ENCODE results near the gene DPEP2NB. TPM values are rescaled to one million over a fixed set of nuclear protein-coding genes. Genes with fewer than 3 reads are reported as not detected.
A peak's percentile ranks its signal among the peaks of the same experiment; 100 is the strongest.
"Not testable (repeated sequence)": the region's sequence is repeated elsewhere in the genome, so short reads cannot be mapped to it uniquely, and the experiment has no call there.

DPEP2NB gene
- total RNA-seq, 1 donor from 2014 or later: not detected

DNA sequence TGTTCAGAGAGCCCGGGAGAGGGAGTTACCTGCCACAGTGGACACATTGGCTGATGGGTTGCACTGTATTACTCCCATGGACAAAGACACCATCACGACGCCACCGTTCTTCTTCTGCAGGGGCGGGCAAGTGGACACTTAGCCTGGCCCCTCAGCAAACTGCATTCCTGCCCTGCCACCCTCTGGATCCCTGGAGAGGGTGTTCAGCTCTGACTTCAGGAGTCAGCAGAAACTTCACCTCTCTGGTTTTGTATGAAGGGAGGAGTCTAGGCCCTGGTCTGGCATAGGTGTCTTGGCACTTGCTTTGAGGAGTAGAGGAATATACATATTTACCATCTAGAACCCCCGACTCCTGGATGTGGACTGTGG is 25.7 kb downstream of the DPEP2NB start:
- no peak for ATAC-seq
- no peak for DNase-seq (ENCODE audit: low spot score)
- intact Hi-C loops (cut with DNase I): no loop called here

- DNase-seq (ENCODE audit: low spot score): no peak
- ATAC-seq: no peak
- intact Hi-C loops (cut with DNase I): no loop called here
Measured at GRCh38 chr16:67989322-67990017, 26.2 kb downstream of the DPEP2NB start.

DNA sequence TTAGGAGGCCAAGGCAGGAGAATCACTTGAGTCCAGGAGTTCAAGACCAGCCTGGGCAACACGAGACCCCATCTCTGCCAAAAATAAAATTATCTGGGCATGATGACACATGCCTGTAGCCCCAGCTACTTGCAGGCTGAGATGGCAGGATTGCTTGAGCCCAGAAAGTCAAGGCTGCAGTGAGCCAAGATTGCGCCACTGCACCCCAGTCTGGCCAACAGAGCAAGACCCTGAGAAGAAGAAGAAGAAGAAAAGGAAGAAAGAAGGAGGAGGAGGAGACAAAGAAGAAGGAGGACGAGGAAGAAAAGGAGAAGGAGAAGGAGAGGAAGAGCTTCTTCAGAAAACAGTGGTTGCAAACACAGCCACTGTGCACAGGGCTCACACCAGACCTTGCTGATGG is 27.0 kb downstream of the DPEP2NB start:
- intact Hi-C loops (cut with DNase I): no loop called here
- no peak for ATAC-seq
- no peak for DNase-seq (ENCODE audit: low spot score)

GRCh38 chr16:67987460-67988160 is 28.1 kb downstream of the DPEP2NB start:
- ATAC-seq (no peak), DNase-seq (ENCODE audit: low spot score) (no peak)
- intact Hi-C loops (cut with DNase I): no loop called here

DNA sequence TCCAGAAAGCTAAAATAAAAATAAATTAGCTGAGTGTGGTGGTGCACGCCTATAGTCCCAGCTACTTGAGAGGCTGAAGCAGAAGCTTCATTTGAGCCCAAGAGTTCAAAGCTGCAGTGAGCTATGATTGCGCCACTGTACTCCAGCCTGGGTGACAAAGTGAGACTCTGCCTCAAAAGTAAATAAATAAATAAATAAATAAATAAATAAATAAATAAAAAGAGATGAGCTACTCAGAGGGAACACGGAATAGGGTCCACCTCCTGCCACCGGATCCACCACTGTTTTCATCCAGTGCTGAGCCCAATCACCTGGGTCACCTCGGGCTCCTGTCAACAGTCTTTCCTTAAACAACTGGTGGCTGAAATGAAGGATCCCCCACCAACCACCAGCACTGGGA is 28.8 kb downstream of the DPEP2NB start:
- intact Hi-C loops (cut with DNase I): no loop called here
- no peak for DNase-seq (ENCODE audit: low spot score)
- no peak for ATAC-seq

- intact Hi-C loops (cut with DNase I): no loop called here
- DNase-seq (ENCODE audit: low spot score) (no peak), ATAC-seq (no peak)
Measured at GRCh38 chr16:67982011-67982696, 33.6 kb downstream of the DPEP2NB start.

- ATAC-seq (no peak), DNase-seq (ENCODE audit: low spot score) (no peak)
- intact Hi-C loops (cut with DNase I): no loop called here
Measured at GRCh38 chr16:67979955-67980678, 35.6 kb downstream of the DPEP2NB start, which contains the start of gene DPEP3. TSS of gene DPEP3 (minus strand) at chr16:67980499. CDS start at chr16:67980380, 119 bp downstream.

- DNase-seq (ENCODE audit: low spot score) (no peak), ATAC-seq (no peak)
- intact Hi-C loops (cut with DNase I): no loop called here
Measured at GRCh38 chr16:67977469-67978227, 38.1 kb downstream of the DPEP2NB start.

DNA sequence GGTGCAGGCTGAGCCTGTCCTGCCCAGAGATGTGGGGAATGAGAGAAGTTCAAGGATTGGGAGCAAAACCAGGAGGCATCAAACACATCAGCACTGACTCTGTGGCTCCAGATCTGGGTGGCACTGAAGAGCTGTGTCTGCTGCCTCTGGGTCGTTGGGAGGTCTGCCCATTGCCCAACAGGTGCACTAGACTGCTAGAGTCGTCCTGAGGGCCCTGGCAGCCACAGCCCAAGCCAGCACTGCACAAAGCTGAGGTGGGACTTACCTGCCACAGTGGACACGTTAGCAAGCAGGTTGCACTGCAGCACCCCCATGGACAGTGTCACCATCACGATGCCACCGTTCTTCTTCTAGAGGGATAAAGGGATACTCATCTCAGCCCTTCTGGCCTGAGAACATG is 38.7 kb downstream of the DPEP2NB start:
- intact Hi-C loops (cut with DNase I): no loop called here
- DNase-seq (ENCODE audit: low spot score) (no peak), ATAC-seq (no peak)

GRCh38 chr16:67976205-67976604 is 39.5 kb downstream of the DPEP2NB start:
- intact Hi-C loops (cut with DNase I): no loop called here
- DNase-seq (ENCODE audit: low spot score) (no peak), ATAC-seq (no peak)

- ATAC-seq (no peak), DNase-seq (ENCODE audit: low spot score) (no peak)
- intact Hi-C loops (cut with DNase I): no loop called here
Measured at GRCh38 chr16:67975321-67976105, 40.2 kb downstream of the DPEP2NB start.

DNA sequence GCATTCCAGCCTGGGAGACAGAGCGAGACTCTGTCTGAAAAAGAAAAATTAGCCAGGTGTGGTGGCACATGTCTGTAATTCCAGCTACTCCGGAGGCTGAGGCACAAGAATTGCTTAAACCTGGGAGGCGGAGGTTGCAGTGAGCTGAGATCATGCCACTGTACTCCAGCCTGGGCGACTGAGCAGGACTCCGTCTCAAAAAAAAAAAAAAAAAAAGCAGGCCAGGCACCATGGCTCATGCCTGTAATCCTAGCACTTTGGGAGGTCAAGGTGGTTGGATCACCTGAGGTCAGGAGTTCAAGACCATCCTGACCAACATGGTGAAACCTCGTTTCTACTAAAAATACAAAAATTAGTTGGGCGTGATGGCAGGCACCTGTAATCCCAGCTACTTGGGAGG is 43.4 kb downstream of the DPEP2NB start:
- DNase-seq (ENCODE audit: low spot score); ATAC-seq; intact Hi-C loops (cut with DNase I): not testable (repeated sequence)

DNA sequence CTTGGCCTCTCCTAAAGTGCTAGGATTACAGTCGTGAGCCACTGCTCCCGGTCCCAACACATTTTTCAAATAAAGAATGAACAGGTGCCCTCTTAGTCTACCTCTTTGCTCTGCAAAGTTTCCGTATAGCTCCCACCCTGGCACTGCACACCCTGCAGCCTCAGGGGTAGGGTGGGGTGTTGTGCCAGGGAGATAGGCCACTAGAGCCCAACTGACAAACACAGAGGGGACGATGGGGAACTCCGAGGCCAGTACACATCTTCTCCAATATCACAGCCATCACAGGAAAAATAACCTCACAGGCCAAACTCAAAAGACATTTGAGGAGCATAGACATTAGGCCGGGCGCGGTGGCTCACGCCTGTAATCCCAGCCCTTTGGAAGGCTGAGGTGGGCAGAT is 44.6 kb downstream of the DPEP2NB start:
- intact Hi-C loops (cut with DNase I): no loop called here
- DNase-seq (ENCODE audit: low spot score): no peak
- no peak for ATAC-seq

- peak; percentile 37 for ATAC-seq
Measured at GRCh38 chr16:67969254-67970039, 46.3 kb downstream of the DPEP2NB start.

DNA sequence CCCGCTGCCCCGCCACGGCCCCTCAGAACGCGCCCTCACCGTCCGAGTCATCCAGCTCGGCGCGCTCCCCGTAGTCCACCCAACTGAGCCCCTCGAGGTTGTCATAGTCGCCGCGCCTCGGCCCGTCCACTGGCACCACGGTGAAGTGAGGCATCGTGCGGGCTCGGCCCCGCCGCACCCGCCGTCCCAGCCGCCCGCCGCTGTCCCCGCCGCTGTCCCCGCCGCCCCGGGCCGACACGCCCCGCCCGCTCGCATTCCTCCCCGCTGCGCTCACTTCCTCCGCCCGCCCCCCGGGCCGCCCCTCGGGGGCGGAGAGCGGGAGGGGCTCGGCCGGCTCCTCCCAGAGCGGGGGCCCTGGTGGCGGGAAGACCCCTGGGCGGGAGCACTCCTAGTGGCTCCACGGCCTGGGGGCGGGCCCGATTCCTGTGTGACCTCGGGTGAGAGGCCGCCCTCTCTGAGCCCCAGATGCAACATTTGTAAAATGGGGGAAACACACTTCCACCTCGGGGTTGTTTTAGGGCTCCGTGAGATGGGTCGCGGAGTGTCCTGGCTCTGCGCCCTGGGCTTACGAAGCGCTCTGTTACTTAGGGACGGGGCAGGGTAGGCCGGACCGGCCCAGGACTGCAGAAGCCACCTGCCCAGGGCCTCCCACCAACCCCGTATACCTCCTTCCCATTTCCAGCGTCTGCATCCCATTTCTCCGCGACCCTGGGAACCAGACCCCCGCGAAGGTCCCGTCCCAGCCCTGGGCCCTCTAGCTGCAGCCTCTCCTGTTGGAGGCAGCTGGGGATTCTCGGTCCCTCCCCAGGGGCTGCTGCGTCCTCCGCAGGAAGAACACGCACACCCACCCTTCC is 47.1 kb downstream of the DPEP2NB start, which contains the start of gene SLC12A4:
Gene SLC12A4, minus strand, starts transcription at position 238 of the 854 bp plus-strand sequence. Its CDS starts 84 bp downstream, at position 154.
- DNase-seq (ENCODE audit: low spot score): peak; percentile 93
- peak; percentile 93 for ATAC-seq
- intact Hi-C loops (cut with DNase I): no loop called here

More at GRCh38 chr16:67969254-67970039, 46.3 kb downstream of the DPEP2NB start:
- no peak for DNase-seq (ENCODE audit: low spot score)
- intact Hi-C loops (cut with DNase I): no loop called here

GRCh38 chr16:67967958-67968399 is 47.7 kb downstream of the DPEP2NB start:
- ATAC-seq (no peak), DNase-seq (ENCODE audit: low spot score) (peak; percentile 77)
- intact Hi-C loops (cut with DNase I): no loop called here
